ENCODE data around the gene HECW1.

DNA sequence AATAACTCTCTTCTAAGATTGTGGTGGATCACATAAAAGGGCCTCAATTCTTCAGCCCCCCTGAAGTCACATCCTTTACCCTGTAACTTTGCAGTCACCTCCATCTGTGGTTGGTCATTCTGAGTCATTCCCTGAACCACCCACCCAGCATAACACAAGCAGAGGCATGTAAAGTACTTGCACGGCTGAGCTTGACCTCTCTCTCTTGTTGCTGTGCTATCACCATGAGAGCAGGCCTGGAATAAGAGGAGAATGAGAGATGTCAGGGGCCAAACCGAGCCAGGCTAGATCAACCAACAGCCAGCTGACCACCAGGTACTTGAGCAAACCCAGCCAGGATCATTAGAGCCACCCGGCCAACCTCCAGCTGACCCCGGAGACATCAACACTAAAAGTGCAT lies 457.0 kb downstream of the HECW1 start:
- TF ChIP-seq, protein P1, sequence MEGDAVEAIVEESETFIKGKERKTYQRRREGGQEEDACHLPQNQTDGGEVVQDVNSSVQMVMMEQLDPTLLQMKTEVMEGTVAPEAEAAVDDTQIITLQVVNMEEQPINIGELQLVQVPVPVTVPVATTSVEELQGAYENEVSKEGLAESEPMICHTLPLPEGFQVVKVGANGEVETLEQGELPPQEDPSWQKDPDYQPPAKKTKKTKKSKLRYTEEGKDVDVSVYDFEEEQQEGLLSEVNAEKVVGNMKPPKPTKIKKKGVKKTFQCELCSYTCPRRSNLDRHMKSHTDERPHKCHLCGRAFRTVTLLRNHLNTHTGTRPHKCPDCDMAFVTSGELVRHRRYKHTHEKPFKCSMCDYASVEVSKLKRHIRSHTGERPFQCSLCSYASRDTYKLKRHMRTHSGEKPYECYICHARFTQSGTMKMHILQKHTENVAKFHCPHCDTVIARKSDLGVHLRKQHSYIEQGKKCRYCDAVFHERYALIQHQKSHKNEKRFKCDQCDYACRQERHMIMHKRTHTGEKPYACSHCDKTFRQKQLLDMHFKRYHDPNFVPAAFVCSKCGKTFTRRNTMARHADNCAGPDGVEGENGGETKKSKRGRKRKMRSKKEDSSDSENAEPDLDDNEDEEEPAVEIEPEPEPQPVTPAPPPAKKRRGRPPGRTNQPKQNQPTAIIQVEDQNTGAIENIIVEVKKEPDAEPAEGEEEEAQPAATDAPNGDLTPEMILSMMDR (optimal IDR thresholded peaks at IDR 0.05 in 1 of 3, IDR thresholded peaks at IDR 0.05 in 1 of 3, conservative IDR thresholded peaks at IDR 0.05 in 1 of 3; ENCODE audit: extremely low read depth in 1 of 3, insufficient read depth in 2 of 3, low read length in 3 of 3) = no peak
- no peak for TF ChIP-seq EZH2 (IDR thresholded peaks at IDR 0.05; ENCODE audit: low read length)

Data from keratinocyte (primary cell).